H1 (cell line): ENCODE results near the gene HES4. TPM values are rescaled to one million over a fixed set of nuclear protein-coding genes. Genes with fewer than 3 reads are reported as not detected.

ENCODE experiments used
- CTCF ChIA-PET: fragments of 300-600 bp; sonication (Branson Sonifier 250); formaldehyde crosslinking; loops from one replicate; lab custom pipeline; 2021; ENCODE audit not compliant: partially characterized antibody; lab: Charles Lee
- POLR2A ChIA-PET: fragments of 300-600 bp; sonication (Branson Sonifier 250); formaldehyde crosslinking; loops from one replicate; lab custom pipeline; 2021; ENCODE audit warnings: inconsistent platforms; ENCODE audit not compliant: partially characterized antibody; lab: Charles Lee
- DNase-seq, 2 experiments: peaks; one replicate each; pipeline versions ENCODE4 v3.0.0 to v3.0.0-alpha.2; 2010 to 2022; ENCODE audit warnings: low spot score in 2 of 2, low read depth in 1 of 2, mixed read lengths in 1 of 2
- FAIRE-seq: peaks from 2 replicates; lab custom pipeline; 2011; peaks lifted over from hg19 to GRCh38; lab: Jason Lieb, UNC
- H2AFZ ChIP-seq: 2 replicates; pipeline ENCODE4 v1.8.1; 2012; ENCODE audit warnings: low read length, inconsistent platforms
- H2AK5ac ChIP-seq: 2 replicates; pipeline ENCODE4 v1.6.1; 2013; ENCODE audit warnings: low read depth, low read length
- H2BK120ac ChIP-seq: replicated peaks from 2 replicates; pipeline ENCODE3; 2013; ENCODE audit warnings: low read depth, low read length, inconsistent platforms
- H2BK12ac ChIP-seq: 2 replicates; pipeline ENCODE4 v1.6.1; 2013; ENCODE audit warnings: low read depth, low read length
- H2BK15ac ChIP-seq: 2 replicates; pipeline ENCODE4 v1.6.1; 2013; ENCODE audit warnings: low read length
- H2BK20ac ChIP-seq: 2 replicates; pipeline ENCODE4 v1.6.1; 2013; ENCODE audit warnings: low read length
- H2BK5ac ChIP-seq: 2 replicates; pipeline ENCODE4 v1.6.1; 2013; ENCODE audit warnings: low read depth, low read length
- H3K14ac ChIP-seq: 2 replicates; pipeline ENCODE4 v1.6.1; 2013; ENCODE audit warnings: inconsistent platforms; ENCODE audit not compliant: insufficient read length
- H3K18ac ChIP-seq: 2 replicates; pipeline ENCODE4 v1.6.1; 2013; ENCODE audit warnings: low read length; ENCODE audit errors: extremely low read depth
- H3K23ac ChIP-seq: 2 replicates; pipeline ENCODE4 v1.6.1; 2013; ENCODE audit warnings: inconsistent platforms; ENCODE audit not compliant: insufficient read length
- H3K23me2 ChIP-seq: 2 replicates; pipeline ENCODE4 v1.6.1; 2013; ENCODE audit warnings: low read depth, low read length
- H3K27ac ChIP-seq: 2 replicates; pipeline ENCODE4 v1.6.1; 2011; ENCODE audit warnings: low read depth, low read length, inconsistent platforms
- H3K27me3 ChIP-seq, 4 experiments: replicated peaks in 1 of 4; 1 replicate in 1 of 4; 2 replicates in 3 of 4; pipeline versions ENCODE4 v1.6.1 to v1.8.1; 2011 to 2013; ENCODE audit warnings: low read length in 3 of 4, mild to moderate bottlenecking in 3 of 4, inconsistent platforms in 2 of 4, mixed read lengths in 2 of 4, moderate library complexity in 1 of 4; ENCODE audit not compliant: control insufficient read depth in 3 of 4, insufficient read depth in 3 of 4; ENCODE audit errors: extremely low read depth in 1 of 4
- H3K36me3 ChIP-seq, 4 experiments: 2 replicates each; pipeline versions ENCODE4 v1.6.1 to v1.8.1; 2011 to 2013; ENCODE audit warnings: mild to moderate bottlenecking in 4 of 4, low read length in 3 of 4, moderate library complexity in 2 of 4, control low read depth in 1 of 4, inconsistent platforms in 1 of 4; ENCODE audit not compliant: insufficient read depth in 4 of 4, control insufficient read depth in 2 of 4
- H3K4ac ChIP-seq: replicated peaks from 2 replicates; pipeline ENCODE3; 2013; ENCODE audit warnings: low read length, low read depth, mixed read lengths, inconsistent platforms; ENCODE audit not compliant: insufficient read length
- H3K4me1 ChIP-seq, 4 experiments: replicated peaks in 1 of 4; 1 replicate in 1 of 4; 2 replicates in 3 of 4; pipeline versions ENCODE4 v1.6.1 to v1.8.1; 2011 to 2013; ENCODE audit warnings: low read length in 3 of 4, inconsistent platforms in 2 of 4, mixed read lengths in 1 of 4; ENCODE audit not compliant: insufficient read depth in 4 of 4, control insufficient read depth in 3 of 4
- H3K4me2 ChIP-seq, 2 experiments: 2 replicates each; pipeline versions ENCODE4 v1.6.1 to v1.8.1; 2011 to 2013; ENCODE audit warnings: low read depth in 2 of 2, low read length in 2 of 2, control low read depth in 1 of 2, inconsistent platforms in 1 of 2, mild to moderate bottlenecking in 1 of 2; ENCODE audit not compliant: insufficient read depth in 1 of 2
- H3K4me3 ChIP-seq, 4 experiments: fragments of 200-600, 300-600 bp in 1 of 4; sonication (generic), shearing (Covaris generic), sonication (Bioruptor Twin) in 1 of 4; 2 replicates each; pipeline versions ENCODE4 v1.5.1 to v1.8.1; 2011 to 2016; ENCODE audit warnings: low read length in 4 of 4, low read depth in 3 of 4, control low read depth in 2 of 4, inconsistent platforms in 2 of 4, mild to moderate bottlenecking in 2 of 4, mixed read lengths in 1 of 4, moderate library complexity in 1 of 4; ENCODE audit not compliant: insufficient read depth in 2 of 4; ENCODE audit errors: extremely low read depth in 1 of 4
- H3K56ac ChIP-seq: replicated peaks from 2 replicates; pipeline ENCODE3; 2013; ENCODE audit warnings: low read depth, mild to moderate bottlenecking, mixed read lengths, low read length, inconsistent platforms; ENCODE audit not compliant: insufficient read length
- H3K79me1 ChIP-seq: 2 replicates; pipeline ENCODE4 v1.6.1; 2013; ENCODE audit warnings: low read depth, low read length, control low read depth
- H3K79me2 ChIP-seq, 2 experiments: 2 replicates each; pipeline versions ENCODE4 v1.6.1 to v1.8.1; 2012 to 2013; ENCODE audit warnings: low read length in 2 of 2, mild to moderate bottlenecking in 2 of 2, inconsistent platforms in 1 of 2; ENCODE audit not compliant: insufficient read depth in 2 of 2, control insufficient read depth in 1 of 2
- H3K9ac ChIP-seq, 4 experiments: replicated peaks in 1 of 4; 1 replicate in 1 of 4; 2 replicates in 3 of 4; pipeline versions ENCODE4 v1.6.1 to v1.8.1; 2011 to 2013; ENCODE audit warnings: low read depth in 3 of 4, low read length in 3 of 4, control low read depth in 2 of 4, mild to moderate bottlenecking in 2 of 4, moderate library complexity in 2 of 4, inconsistent platforms in 1 of 4; ENCODE audit errors: extremely low read depth in 1 of 4
- H3K9me3 ChIP-seq, 2 experiments: 2 replicates each; pipeline versions ENCODE4 v1.6.1 to v1.8.1; 2012 to 2013; ENCODE audit warnings: mild to moderate bottlenecking in 2 of 2, moderate library complexity in 2 of 2, control low read depth in 1 of 2, inconsistent platforms in 1 of 2, low read depth in 1 of 2, low read length in 1 of 2, mixed read lengths in 1 of 2; ENCODE audit not compliant: insufficient read depth in 2 of 2
- H4K20me1 ChIP-seq, 2 experiments: replicated peaks in 1 of 2; 2 replicates each; pipeline versions ENCODE3 to v1.8.1; 2011 to 2013; ENCODE audit warnings: inconsistent platforms in 2 of 2, low read length in 2 of 2, mild to moderate bottlenecking in 1 of 2; ENCODE audit not compliant: insufficient read depth in 2 of 2, control insufficient read depth in 1 of 2
- H4K5ac ChIP-seq: 2 replicates; pipeline ENCODE4 v1.6.1; 2013; ENCODE audit warnings: low read length, low read depth, mixed read lengths, inconsistent platforms; ENCODE audit not compliant: insufficient read length
- H4K8ac ChIP-seq: 2 replicates; pipeline ENCODE4 v1.8.0; 2013; ENCODE audit warnings: mild to moderate bottlenecking, moderate library complexity, low read length, inconsistent platforms; ENCODE audit not compliant: insufficient read depth; ENCODE audit errors: extremely low read depth
- H4K91ac ChIP-seq: replicated peaks from 2 replicates; pipeline ENCODE3; 2013; ENCODE audit warnings: low read length, mixed read lengths, inconsistent platforms; ENCODE audit not compliant: insufficient read length
- CREB1 ChIP-seq: IDR thresholded peaks from 2 replicates; pipeline ENCODE4 v1.6.1; 2012; ENCODE audit warnings: inconsistent platforms
- KDM1A ChIP-seq: fragments of 200-600, 300-600 bp; sonication (generic); IDR thresholded peaks from 2 replicates; pipeline ENCODE4 v1.7.1; 2016; ENCODE audit warnings: mild to moderate bottlenecking, low read length, borderline replicate concordance
- RFX5 ChIP-seq: IDR thresholded peaks from 2 replicates; pipeline ENCODE4 v1.6.1; 2011; ENCODE audit warnings: low read depth, low read length, improper control_type of control experiment, borderline replicate concordance
- WGBS, 2 experiments: shearing (Covaris generic) in 1 of 2; methylation state at CpG; one replicate each; pipeline versions ENCODE4 v1.1.6 to v1.1.7; 2013 to 2015; ENCODE audit warnings: low lambda C conversion rate in 2 of 2, mixed read lengths in 2 of 2, inconsistent platforms in 1 of 2, low coverage in 1 of 2, missing lambda C conversion rate in 1 of 2; ENCODE audit not compliant: insufficient replicate concordance in 2 of 2, insufficient coverage in 1 of 2, insufficient read length in 1 of 2; ENCODE audit errors: extremely low coverage in 1 of 2, missing lambda C conversion rate in 1 of 2; 5-methylcytosine and 5-hydroxymethylcytosine counted together
- polyA plus RNA-seq, 7 experiments: library from polyadenylated mRNA; depleted of rRNA in 3 of 7; stranded (reverse) in 5 of 7; unstranded in 2 of 7; fragments of >200 nt in 5 of 7; fragments of 200-250 nt in 2 of 7; gene quantifications; 1 replicate in 5 of 7; 2 replicates in 1 of 7; 4 replicates in 1 of 7; pipeline versions ENCODE4 v1.2.1 to v1.2.3, GENCODE V29; 2011 to 2013; ENCODE audit warnings: missing spikeins in 2 of 7, mixed read lengths in 2 of 7
- total RNA-seq: library from RNA; stranded (reverse); fragmentation: NEBNext Ultra II Directional; extraction: Animal tissue kit (Norgen Biotek cat#: 25700); gene quantifications from 2 replicates; pipeline ENCODE4 v1.2.1, GENCODE V29; 2021
- TF ChIP-seq, protein P1 (sequence below): IDR thresholded peaks from 2 replicates; pipeline ENCODE4 v1.6.1; 2012; ENCODE audit warnings: low read length, inconsistent platforms

The HES4 gene
- total and polyA plus RNA-seq, 2 of the 8 experiments (the other 6 are each of a cell fraction or from before 2014, with no cell fraction given) = 2.8 to 3.5 TPM

DNA sequence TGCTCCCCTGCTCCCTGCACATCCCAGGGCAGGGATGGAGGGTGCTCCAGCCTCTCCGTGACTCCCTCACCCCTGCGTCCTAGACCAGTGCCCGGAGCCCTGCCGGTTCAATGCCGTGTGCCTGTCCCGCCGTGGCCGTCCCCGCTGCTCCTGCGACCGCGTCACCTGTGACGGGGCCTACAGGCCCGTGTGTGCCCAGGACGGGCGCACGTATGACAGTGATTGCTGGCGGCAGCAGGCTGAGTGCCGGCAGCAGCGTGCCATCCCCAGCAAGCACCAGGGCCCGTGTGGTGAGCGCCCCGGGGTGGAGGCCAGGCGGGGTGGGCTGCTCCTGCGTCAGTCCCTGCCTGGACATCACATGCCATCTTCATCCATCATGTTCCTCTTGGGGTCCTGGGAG is 42.0 kb upstream of the HES4 start:
- POLR2A ChIA-PET = interaction anchor here (1.1 to 5.8 kb wide), 4 partner anchors 10 to 59 kb away, joined by 3 to 70 read pairs (median 14); no protein-coding TSS in a partner anchor
- Histone ChIP-seq H3K23me2 (peaks cover 8% of the 10 kb centered on the region; the same call in 1 of the 2 replicates), H3K4me1 (peaks cover 0 to 10% (median 2%) of the 10 kb centered on the region in 4 experiments; a peak in 4 of 7 replicates)
- TF ChIP-seq KDM1A (no peak), CREB1 (no peak), RFX5 (no peak)
- TF ChIP-seq, protein P1, sequence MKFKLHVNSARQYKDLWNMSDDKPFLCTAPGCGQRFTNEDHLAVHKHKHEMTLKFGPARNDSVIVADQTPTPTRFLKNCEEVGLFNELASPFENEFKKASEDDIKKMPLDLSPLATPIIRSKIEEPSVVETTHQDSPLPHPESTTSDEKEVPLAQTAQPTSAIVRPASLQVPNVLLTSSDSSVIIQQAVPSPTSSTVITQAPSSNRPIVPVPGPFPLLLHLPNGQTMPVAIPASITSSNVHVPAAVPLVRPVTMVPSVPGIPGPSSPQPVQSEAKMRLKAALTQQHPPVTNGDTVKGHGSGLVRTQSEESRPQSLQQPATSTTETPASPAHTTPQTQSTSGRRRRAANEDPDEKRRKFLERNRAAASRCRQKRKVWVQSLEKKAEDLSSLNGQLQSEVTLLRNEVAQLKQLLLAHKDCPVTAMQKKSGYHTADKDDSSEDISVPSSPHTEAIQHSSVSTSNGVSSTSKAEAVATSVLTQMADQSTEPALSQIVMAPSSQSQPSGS = no peak
- TF ChIP-seq, all 59 proteins: peak for 0
- no peak overlapping the region for H3K27ac ChIP-seq
- peaks cover 2 to 42% (median 14%) of the 10 kb centered on the region in 4 experiments; a peak in 6 of 8 replicates for H3K36me3 ChIP-seq
- no peak overlapping the region for H4K91ac ChIP-seq
- no peak overlapping the region for H3K23ac ChIP-seq
- H4K5ac ChIP-seq = no peak overlapping the region
- H3K27me3 ChIP-seq = peaks cover 0 to 26% (median 16%) of the 10 kb centered on the region in 4 experiments; a peak in 5 of 7 replicates
- peak overlapping the region; percentile 79; the same call in 1 of the 2 replicates for H4K8ac ChIP-seq
- no peak overlapping the region for H2BK12ac ChIP-seq
- H3K4me3 ChIP-seq = no peak overlapping the region
- no peaks in the 10 kb centered on the region for H3K79me2 ChIP-seq
- H2BK20ac ChIP-seq = no peak overlapping the region
- H3K56ac ChIP-seq = no peak overlapping the region
- H2BK120ac ChIP-seq = no peak overlapping the region
- H3K18ac ChIP-seq = no peak overlapping the region
- DNase-seq = no peak
- no peak overlapping the region for H3K14ac ChIP-seq
- no peak overlapping the region for H3K4ac ChIP-seq
- FAIRE-seq = no peak
- no peak overlapping the region for H3K9ac ChIP-seq
- H3K79me1 ChIP-seq = peaks cover 7% of the 10 kb centered on the region; the same call in 1 of the 2 replicates
- H4K20me1 ChIP-seq = peaks cover 35 to 54% of the 10 kb centered on the region in 2 experiments
- H2BK15ac ChIP-seq = no peak overlapping the region
- no peak overlapping the region for H2AFZ ChIP-seq
- no peak overlapping the region for H2BK5ac ChIP-seq
- 93% methylated on average over 25 of the region's 25 CpGs; no CpG with 5 or more reads in 1 of the 2 experiments for WGBS, 2 experiments
- H2AK5ac ChIP-seq = no peak overlapping the region
- CTCF ChIA-PET = interaction anchor here (1.5 to 5.8 kb wide), 2 partner anchors 18 to 27 kb away, joined by 7 to 70 read pairs; no protein-coding TSS in a partner anchor
- no peaks in the 10 kb centered on the region for H3K9me3 ChIP-seq
- no peak overlapping the region for H3K4me2 ChIP-seq
